Muscle of arm (tissue), 12 donors: ENCODE data around the gene PERM1. TPM values are rescaled to one million over a fixed set of nuclear protein-coding genes. Genes with fewer than 3 reads are reported as not detected.
"Not testable (repeated sequence)": the region's sequence is repeated elsewhere in the genome, so short reads cannot be mapped to it uniquely, and the experiment has no call there.

Experiments used
- DNase-seq: peaks from one replicate; pipeline ENCODE4 v3.0.0-alpha.2; 2013
- polyA plus RNA-seq, 12 donors: library from polyadenylated mRNA; unstranded; fragments of 120-200 nt; gene quantifications; one replicate each; pipeline ENCODE4 v1.2.1, GENCODE V29; 2013; ENCODE audit not compliant: insufficient read length in 12 of 12

Gene PERM1
- polyA plus RNA-seq, 12 donors = 0.73 to 5.3 (median 1.7) TPM; not detected in 2

- no peak for DNase-seq
Observed at GRCh38 chr1:947958-948357, 33.9 kb downstream of the PERM1 start.

DNA sequence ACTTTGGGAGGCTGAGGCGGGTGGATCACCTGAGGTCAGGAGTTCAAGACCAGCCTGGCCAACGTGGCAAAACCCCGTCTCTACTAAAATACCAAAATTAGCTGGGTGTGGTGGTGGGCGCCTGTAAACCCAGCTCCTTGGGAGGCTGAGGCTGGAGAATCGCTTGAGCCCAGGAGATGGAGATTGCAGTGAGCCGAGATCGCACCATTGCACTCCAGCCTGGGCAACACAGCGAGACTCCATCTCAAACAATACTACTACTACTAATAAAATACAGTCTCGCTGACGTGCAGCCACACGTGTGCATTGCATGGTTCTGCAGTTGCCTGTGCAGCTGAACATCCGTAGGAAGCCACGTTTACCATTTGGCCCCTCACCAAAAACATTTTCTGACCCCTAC is 35.1 kb downstream of the PERM1 start:
- DNase-seq = not testable (repeated sequence)

GRCh38 chr1:945688-946556 is 36.0 kb downstream of the PERM1 start:
- DNase-seq = no peak

- DNase-seq = no peak
Observed at GRCh38 chr1:944341-945325, 37.3 kb downstream of the PERM1 start.

- no peak for DNase-seq
Observed at GRCh38 chr1:943545-944340, 38.1 kb downstream of the PERM1 start.

DNA sequence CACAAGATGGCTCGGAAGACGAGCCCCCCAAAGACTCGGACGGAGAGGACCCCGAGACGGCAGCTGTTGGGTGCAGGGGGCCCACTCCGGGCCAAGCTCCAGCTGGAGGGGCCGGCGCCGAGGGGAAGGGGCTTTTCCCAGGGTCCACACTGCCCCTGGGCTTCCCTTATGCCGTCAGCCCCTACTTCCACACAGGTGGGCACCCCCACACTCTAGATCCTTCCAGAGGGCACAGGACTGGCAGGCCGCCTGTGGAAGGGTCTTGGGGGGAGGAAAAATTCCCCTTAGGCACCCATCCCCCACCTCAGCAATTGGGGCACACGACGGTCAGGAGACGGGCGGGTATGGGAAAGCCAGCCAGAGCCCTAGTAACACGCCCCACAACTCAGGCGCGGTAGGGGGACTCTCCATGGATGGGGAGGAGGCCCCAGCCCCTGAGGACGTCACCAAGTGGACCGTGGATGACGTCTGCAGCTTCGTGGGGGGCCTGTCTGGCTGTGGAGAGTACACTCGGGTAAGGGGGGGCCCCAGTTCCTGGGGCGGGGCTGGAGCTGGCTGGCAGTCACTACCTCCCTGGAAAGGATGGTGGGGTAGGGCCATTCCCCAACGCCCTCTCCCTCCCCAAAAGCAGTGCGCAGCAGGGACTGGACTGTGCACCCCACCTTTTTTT is 38.9 kb downstream of the PERM1 start:
- no peak for DNase-seq

- no peak for DNase-seq
Observed at GRCh38 chr1:942411-942821, 39.5 kb downstream of the PERM1 start.

- peak; percentile 81 for DNase-seq
Observed at GRCh38 chr1:941588-942383, 40.1 kb downstream of the PERM1 start.

- DNase-seq = no peak
Observed at GRCh38 chr1:941015-941587, 40.8 kb downstream of the PERM1 start.

- no peak for DNase-seq
Observed at GRCh38 chr1:940107-941014, 41.5 kb downstream of the PERM1 start.

GRCh38 chr1:939511-940106 is 42.3 kb downstream of the PERM1 start:
- no peak for DNase-seq

GRCh38 chr1:938711-939489 is 43.0 kb downstream of the PERM1 start:
- DNase-seq = no peak

DNA sequence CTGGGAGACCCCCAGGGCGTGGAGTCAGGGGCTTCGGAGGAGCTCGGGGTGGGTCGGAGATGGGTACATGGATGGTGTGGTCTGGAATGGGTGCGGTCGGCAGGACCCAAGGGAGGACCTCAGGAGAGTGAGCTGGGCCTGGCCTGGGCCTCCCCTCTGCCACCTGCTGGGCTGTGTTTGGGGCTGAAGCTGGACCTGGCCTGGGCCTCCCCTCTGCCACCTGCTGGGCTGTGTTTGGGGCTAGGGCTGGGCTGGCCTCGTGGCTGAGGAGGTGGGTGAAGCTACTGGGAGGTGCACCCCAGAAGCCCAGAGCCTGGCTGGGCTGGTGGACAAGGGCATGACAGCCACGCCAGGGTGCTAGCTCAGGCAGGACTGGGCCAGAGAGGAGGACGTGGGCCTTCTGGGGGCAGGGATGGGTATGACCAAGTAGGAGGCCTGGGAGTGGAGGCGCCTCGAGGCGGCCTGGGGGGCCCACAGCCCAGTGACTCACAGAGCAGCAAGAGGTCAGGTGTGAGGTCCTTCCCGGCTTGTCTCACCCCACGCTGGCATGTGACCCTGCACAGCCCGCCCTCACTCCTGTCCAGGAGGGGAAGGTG is 43.7 kb downstream of the PERM1 start:
- DNase-seq = no peak

DNA sequence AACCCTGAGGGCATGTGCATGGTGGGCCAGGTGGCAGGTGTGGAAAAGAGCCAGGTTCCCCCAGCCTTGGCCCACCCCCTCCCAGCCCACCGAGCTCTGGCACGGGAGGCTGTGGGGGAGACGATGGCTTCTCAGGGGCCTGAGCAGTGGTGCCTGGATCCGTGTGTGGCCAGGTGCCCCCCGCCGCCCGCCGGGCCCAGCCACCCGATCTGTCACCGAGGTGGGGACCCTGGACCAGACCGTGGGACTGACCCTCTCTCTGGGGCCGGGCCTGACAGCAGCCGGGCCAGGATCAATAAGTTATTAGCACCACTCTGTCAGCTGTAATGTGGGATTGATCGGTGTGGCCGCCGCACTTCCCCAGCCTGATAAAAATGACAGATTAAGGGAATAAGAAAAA is 44.4 kb downstream of the PERM1 start:
- no peak for DNase-seq

- no peak for DNase-seq
Observed at GRCh38 chr1:936348-937264, 45.3 kb downstream of the PERM1 start.

DNA sequence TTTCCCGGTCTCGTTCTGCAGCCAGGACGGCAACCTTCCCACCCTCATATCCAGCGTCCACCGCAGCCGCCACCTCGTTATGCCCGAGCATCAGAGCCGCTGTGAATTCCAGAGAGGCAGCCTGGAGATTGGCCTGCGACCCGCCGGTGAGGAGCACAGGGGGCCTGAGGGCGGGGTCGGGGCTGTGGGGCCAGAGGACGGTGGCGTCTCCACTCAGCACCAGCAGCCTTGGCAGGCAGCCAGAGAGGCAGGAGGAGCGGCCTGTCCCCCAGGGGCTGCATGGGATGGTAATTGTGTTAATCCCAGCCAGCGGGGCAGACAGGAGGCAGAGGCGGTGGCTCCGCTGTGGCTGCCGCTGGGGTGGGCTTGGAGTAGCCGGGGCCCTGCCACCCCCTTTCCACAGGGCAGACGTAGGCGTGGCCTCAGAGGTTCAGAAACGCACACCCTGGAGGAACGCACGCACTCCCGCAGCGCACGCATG is 46.1 kb downstream of the PERM1 start:
- DNase-seq = no peak
